Measurements from ENCODE around the gene CMC1. TPM values are rescaled to one million over a fixed set of nuclear protein-coding genes. Genes with fewer than 3 reads are reported as not detected.

CMC1 gene
- polyA plus RNA-seq, 2 of the 4 experiments (the other 2 are of a cell fraction): 56.9 to 76.7 TPM

DNA sequence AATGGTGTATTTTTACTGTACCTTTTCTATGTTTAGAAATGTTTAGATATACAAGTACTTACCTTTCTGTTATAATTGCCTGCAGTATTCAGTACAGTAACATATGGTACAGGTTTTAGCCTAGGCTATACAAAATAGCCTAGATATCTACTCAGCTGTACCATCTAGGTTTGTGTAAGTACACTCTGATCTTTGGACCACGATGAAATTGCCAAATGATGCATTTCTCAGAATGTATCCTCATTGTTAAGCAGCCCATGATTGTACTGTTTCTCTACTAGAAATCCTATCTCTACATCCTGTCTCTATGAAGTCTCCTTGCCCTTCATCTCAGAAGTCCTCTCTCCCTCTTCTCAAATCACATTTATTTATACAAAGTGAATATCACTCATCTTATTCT, 74.3 kb downstream of the CMC1 start:
- Histone ChIP-seq H3K9me3 (no peaks in the 10 kb centered on the region), H3K4me3 (no peak overlapping the region), H3K4me1 (no peaks in the 10 kb centered on the region), H3K4me2 (no peak overlapping the region), H3K27ac (no peak overlapping the region)
- CTCF ChIA-PET: no interaction called here
- ATAC-seq: no peak
- DNase-seq (ENCODE audit: low read depth in 1 of 2, low spot score in 1 of 2): no peak
- no peak for TF ChIP-seq ZSCAN20 (CRISPR knock-in tag; IDR thresholded peaks at IDR 0.05)
- TF ChIP-seq HOXB5 (CRISPR knock-in tag; IDR thresholded peaks at IDR 0.05): no peak
- TF ChIP-seq HOXB13 (CRISPR knock-in tag; IDR thresholded peaks at IDR 0.05; ENCODE audit: low read depth): no peak
- no peak for TF ChIP-seq CHD2 (IDR thresholded peaks at IDR 0.05; ENCODE audit: low read length, partially characterized antibody)
- TF ChIP-seq, protein P1, sequence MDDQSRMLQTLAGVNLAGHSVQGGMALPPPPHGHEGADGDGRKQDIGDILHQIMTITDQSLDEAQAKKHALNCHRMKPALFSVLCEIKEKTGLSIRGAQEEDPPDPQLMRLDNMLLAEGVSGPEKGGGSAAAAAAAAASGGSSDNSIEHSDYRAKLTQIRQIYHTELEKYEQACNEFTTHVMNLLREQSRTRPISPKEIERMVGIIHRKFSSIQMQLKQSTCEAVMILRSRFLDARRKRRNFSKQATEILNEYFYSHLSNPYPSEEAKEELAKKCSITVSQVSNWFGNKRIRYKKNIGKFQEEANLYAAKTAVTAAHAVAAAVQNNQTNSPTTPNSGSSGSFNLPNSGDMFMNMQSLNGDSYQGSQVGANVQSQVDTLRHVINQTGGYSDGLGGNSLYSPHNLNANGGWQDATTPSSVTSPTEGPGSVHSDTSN (IDR thresholded peaks at IDR 0.05): no peak
- no peak for TF ChIP-seq CTCF (IDR thresholded peaks at IDR 0.05)
- no peak for TF ChIP-seq NPAS2 (CRISPR knock-in tag; IDR thresholded peaks at IDR 0.05; ENCODE audit: borderline replicate concordance)
- no peak for TF ChIP-seq NFE2L2 (conservative IDR thresholded peaks at IDR 0.05; ENCODE audit: low read length)
- POLR2A ChIA-PET: no interaction called here
- no peak for FAIRE-seq
- 44% methylated on average over 1 of the region's 1 CpG for WGBS (ENCODE audit: missing lambda C conversion rate)

GRCh38 chr3:28316226-28316625, 74.8 kb downstream of the CMC1 start:
- TF ChIP-seq ATOH8 (CRISPR knock-in tag; IDR thresholded peaks at IDR 0.05; ENCODE audit: low read depth): no peak
- TF ChIP-seq NR3C1 (IDR thresholded peaks at IDR 0.05): no peak
- TF ChIP-seq CTCF (IDR thresholded peaks at IDR 0.05): no peak
- TF ChIP-seq TFCP2L1 (CRISPR knock-in tag; IDR thresholded peaks at IDR 0.05): no peak
- no peak for TF ChIP-seq ZSCAN20 (CRISPR knock-in tag; IDR thresholded peaks at IDR 0.05)
- TF ChIP-seq MAZ (IDR thresholded peaks at IDR 0.05; ENCODE audit: borderline replicate concordance, low read depth, low read length): no peak
- TF ChIP-seq, protein P2, sequence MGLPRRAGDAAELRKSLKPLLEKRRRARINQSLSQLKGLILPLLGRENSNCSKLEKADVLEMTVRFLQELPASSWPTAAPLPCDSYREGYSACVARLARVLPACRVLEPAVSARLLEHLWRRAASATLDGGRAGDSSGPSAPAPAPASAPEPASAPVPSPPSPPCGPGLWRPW (IDR thresholded peaks at IDR 0.05): no peak
- no peaks in the 10 kb centered on the region for H3K4me1 ChIP-seq

GRCh38 chr3:28317438-28318022, 76.1 kb downstream of the CMC1 start:
- CTCF ChIA-PET: interaction anchor here (0.6 to 1.2 kb wide), 8 partner anchors 9 to 605 kb away, joined by 3 to 5 read pairs (median 4); no protein-coding TSS in a partner anchor

More at GRCh38 chr3:28316226-28316625, 74.8 kb downstream of the CMC1 start:
- no peak overlapping the region for H3K4me2 ChIP-seq
- ATAC-seq (no peak), DNase-seq (ENCODE audit: low read depth in 1 of 2, low spot score in 1 of 2) (no peak), FAIRE-seq (no peak)
- no peak overlapping the region for H3K27ac ChIP-seq
- no peak overlapping the region for H3K4me3 ChIP-seq
- CTCF ChIA-PET: no interaction called here
- 89% methylated on average over 2 of the region's 2 CpGs for WGBS (ENCODE audit: missing lambda C conversion rate)
- POLR2A ChIA-PET: no interaction called here
- no peaks in the 10 kb centered on the region for H3K9me3 ChIP-seq

More at GRCh38 chr3:28317438-28318022, 76.1 kb downstream of the CMC1 start:
- no peak overlapping the region for H3K27ac ChIP-seq
- TF ChIP-seq RAD21 (conservative IDR thresholded peaks at IDR 0.05 in 1 of 2, IDR thresholded peaks at IDR 0.05 in 1 of 2): peak in 1 of 2 experiments; percentile 28; a peak in 2 of 5 replicates
- peak; percentile 64 for TF ChIP-seq CTCF (IDR thresholded peaks at IDR 0.05)
- no peak for TF ChIP-seq NPAS2 (CRISPR knock-in tag; IDR thresholded peaks at IDR 0.05; ENCODE audit: borderline replicate concordance)
- DNase-seq (ENCODE audit: low read depth in 1 of 2, low spot score in 1 of 2) (peak; percentile 43 to 62), ATAC-seq (peak; percentile 87 to 96; a peak in 5 of 6 replicates), FAIRE-seq (peak; percentile 49)
- H3K4me1 ChIP-seq: no peaks in the 10 kb centered on the region
- 4% methylated on average over 2 of the region's 2 CpGs for WGBS (ENCODE audit: missing lambda C conversion rate)
- no peak overlapping the region for H3K4me2 ChIP-seq
- H3K9me3 ChIP-seq: no peaks in the 10 kb centered on the region
- POLR2A ChIA-PET: no interaction called here
- H3K4me3 ChIP-seq: no peak overlapping the region

Measured in A549 (cell line).